HepG2 (cell line): ENCODE results near the gene PSMA3. TPM values are rescaled to one million over a fixed set of nuclear protein-coding genes. Genes with fewer than 3 reads are reported as not detected.

ENCODE experiments used
- ASH2L ChIP-seq: fragments of 300-600, 200-600 bp; sonication (generic); IDR thresholded peaks from 2 replicates; pipeline ENCODE4 v1.7.0; 2017; ENCODE audit warnings: low read depth, mild to moderate bottlenecking, moderate library complexity, mixed read lengths, low read length; ENCODE audit not compliant: insufficient read length
- DDIT3 ChIP-seq: sonication (generic); formaldehyde crosslinking; IDR thresholded peaks from 2 replicates; pipeline ENCODE4 v1.4.0; 2020; ENCODE audit warnings: mild to moderate bottlenecking, missing genetic modification reagents
- KDM3A ChIP-seq: IDR thresholded peaks from 2 replicates; pipeline ENCODE4 v1.6.1; 2018; ENCODE audit warnings: low read depth, missing compliant biosample characterization
- KDM6A ChIP-seq: IDR thresholded peaks from 2 replicates; pipeline ENCODE4 v1.6.1; 2016; ENCODE audit warnings: low read depth
- KLF9 ChIP-seq: IDR thresholded peaks from 2 replicates; pipeline ENCODE4 v1.6.1; 2016; ENCODE audit warnings: low read depth
- KMT2A ChIP-seq: sonication (generic); formaldehyde crosslinking; IDR thresholded peaks from 2 replicates; pipeline ENCODE4 v1.4.0; 2020; ENCODE audit warnings: missing genetic modification reagents
- KMT2B ChIP-seq: IDR thresholded peaks from 2 replicates; pipeline ENCODE4 v1.6.1; 2016; ENCODE audit warnings: missing genetic modification reagents, missing compliant biosample characterization
- LBX2 ChIP-seq: sonication (generic); formaldehyde crosslinking; IDR thresholded peaks from 2 replicates; pipeline ENCODE4 v1.5.0; 2020; ENCODE audit warnings: missing genetic modification reagents, mild to moderate bottlenecking, borderline replicate concordance
- MBD4 ChIP-seq: IDR thresholded peaks from 2 replicates; pipeline ENCODE4 v1.6.1; 2012; ENCODE audit warnings: low read length, inconsistent platforms, borderline replicate concordance
- MED13 ChIP-seq: sonication (generic); formaldehyde crosslinking; IDR thresholded peaks from 2 replicates; pipeline ENCODE4 v1.5.0; 2020; ENCODE audit warnings: missing genetic modification reagents
- MXI1 ChIP-seq: IDR thresholded peaks from 3 replicates; pipeline ENCODE4 v1.6.1; 2012; ENCODE audit warnings: low read depth, low read length, inconsistent platforms, borderline replicate concordance
- NFIB ChIP-seq: sonication (generic); formaldehyde crosslinking; IDR thresholded peaks from 2 replicates; pipeline ENCODE4 v1.9.0; 2021; ENCODE audit warnings: missing genetic modification reagents, mild to moderate bottlenecking, borderline replicate concordance
- NR1H2 ChIP-seq: sonication (generic); formaldehyde crosslinking; IDR thresholded peaks from 2 replicates; pipeline ENCODE4 v1.8.1; 2022; ENCODE audit warnings: low read depth, missing genetic modification reagents, borderline replicate concordance
- POLR2AphosphoS5 ChIP-seq: IDR thresholded peaks from 2 replicates; pipeline ENCODE4 v1.6.1; 2012; ENCODE audit warnings: low read depth, low read length
- RARG ChIP-seq: sonication (generic); formaldehyde crosslinking; IDR thresholded peaks from 2 replicates; pipeline ENCODE4 v1.4.0; 2020; ENCODE audit warnings: low read depth, mild to moderate bottlenecking, missing genetic modification reagents
- RBFOX2 ChIP-seq: fragments of 200-400 bp; formaldehyde crosslinking; IDR thresholded peaks from 2 replicates; pipeline ENCODE4 v1.6.1; 2017; ENCODE audit warnings: low read depth, mild to moderate bottlenecking, low read length
- RFXANK ChIP-seq: IDR thresholded peaks from 2 replicates; pipeline ENCODE4 v1.6.1; 2016
- RORA ChIP-seq: sonication (generic); formaldehyde crosslinking; IDR thresholded peaks from 2 replicates; pipeline ENCODE4 v1.5.0; 2020; ENCODE audit warnings: mild to moderate bottlenecking, missing genetic modification reagents, moderate library complexity
- SRSF1 ChIP-seq: fragments of 200-400 bp; formaldehyde crosslinking; optimal IDR thresholded peaks from 2 replicates; pipeline ENCODE3; 2017; ENCODE audit warnings: mild to moderate bottlenecking, low read depth, low read length, moderate library complexity
- USF2 ChIP-seq, 2 experiments: sonication (generic) in 1 of 2; formaldehyde crosslinking in 1 of 2; IDR thresholded peaks; 2 replicates each; pipeline versions ENCODE4 v1.5.1 to v1.6.1; 2011 to 2020; ENCODE audit warnings: borderline replicate concordance in 1 of 2, low read depth in 1 of 2, low read length in 1 of 2, mild to moderate bottlenecking in 1 of 2, missing genetic modification reagents in 1 of 2, moderate library complexity in 1 of 2
- ZBTB39 ChIP-seq: sonication (generic); formaldehyde crosslinking; IDR thresholded peaks from 2 replicates; pipeline ENCODE4 v1.5.0; 2020; ENCODE audit warnings: missing genetic modification reagents
- ZNF207 ChIP-seq: fragments of 450-650 bp; IDR thresholded peaks from 2 replicates; pipeline ENCODE4 v1.6.1; 2016; ENCODE audit warnings: antibody characterized with exemption, borderline replicate concordance
- ZNF574 ChIP-seq: sonication (generic); formaldehyde crosslinking; IDR thresholded peaks from 2 replicates; pipeline ENCODE4 v1.4.0; 2020; ENCODE audit warnings: missing genetic modification reagents
- polyA plus RNA-seq, 8 experiments: library from polyadenylated mRNA; depleted of rRNA in 3 of 8; stranded (reverse) in 7 of 8; unstranded in 1 of 8; fragments of >200 nt; fragmentation: Illumina TruSeq in 4 of 8; extraction: Trizol in 4 of 8; gene quantifications; 2 replicates each; pipeline versions ENCODE4 v1.2.1 to v1.2.3, GENCODE V29; 2011 to 2016; ENCODE audit warnings: low read depth in 4 of 8, missing spikeins in 1 of 8, mixed read lengths in 1 of 8; ENCODE audit not compliant: insufficient read depth in 1 of 8
- total RNA-seq, 5 experiments: library from RNA; depleted of rRNA; stranded (reverse); fragments of >200 nt; fragmentation: Illumina TruSeq; extraction: Trizol; gene quantifications; 2 replicates each; pipeline ENCODE4 v1.2.3, GENCODE V29; 2016; ENCODE audit warnings: low read depth in 1 of 5

PSMA3 gene
- total and polyA plus RNA-seq, 2 of the 13 experiments (the other 11 are each of a cell fraction or from before 2014, with no cell fraction given) = 232 to 275 TPM

GRCh38 chr14:58199726-58200479 lies 44.7 kb upstream of the PSMA3 start, which contains the start of gene ACTR10 (continued):
- TF ChIP-seq MED13 = no peak
- peak; percentile 83 for TF ChIP-seq KMT2A
- TF ChIP-seq RFXANK (CRISPR knock-in tag) = no peak
- TF ChIP-seq RORA (CRISPR knock-in tag) = no peak
- TF ChIP-seq NR1H2 (CRISPR knock-in tag) = no peak
- TF ChIP-seq RBFOX2 = peak; percentile 64
- TF ChIP-seq KMT2B (CRISPR knock-in tag) = peak; percentile 63
- TF ChIP-seq KDM6A (CRISPR knock-in tag) = no peak
- peak; percentile 69 for TF ChIP-seq ZNF574
- TF ChIP-seq SRSF1 = no peak
- TF ChIP-seq USF2 (IDR thresholded peaks at IDR 0.05; ENCODE audit: low read depth, low read length) = no peak
- no peak for TF ChIP-seq USF2 (CRISPR knock-in tag; IDR thresholded peaks at IDR 0.05; ENCODE audit: borderline replicate concordance)
- TF ChIP-seq KDM3A (CRISPR knock-in tag) = no peak
- TF ChIP-seq MBD4 = no peak
- TF ChIP-seq POLR2AphosphoS5 = peak; percentile 67
- no peak for TF ChIP-seq LBX2 (CRISPR knock-in tag)
- TF ChIP-seq ZNF207 = no peak
- TF ChIP-seq DDIT3 = no peak
- no peak for TF ChIP-seq ZBTB39 (CRISPR knock-in tag)
- no peak; the same call in 2 of the 3 replicates for TF ChIP-seq MXI1
- no peak for TF ChIP-seq NFIB
- TF ChIP-seq ASH2L = peak; percentile 77
- TF ChIP-seq RARG (CRISPR knock-in tag) = no peak
- no peak for TF ChIP-seq KLF9 (CRISPR knock-in tag)
